Measurements from ENCODE around the gene GALP.

DNA sequence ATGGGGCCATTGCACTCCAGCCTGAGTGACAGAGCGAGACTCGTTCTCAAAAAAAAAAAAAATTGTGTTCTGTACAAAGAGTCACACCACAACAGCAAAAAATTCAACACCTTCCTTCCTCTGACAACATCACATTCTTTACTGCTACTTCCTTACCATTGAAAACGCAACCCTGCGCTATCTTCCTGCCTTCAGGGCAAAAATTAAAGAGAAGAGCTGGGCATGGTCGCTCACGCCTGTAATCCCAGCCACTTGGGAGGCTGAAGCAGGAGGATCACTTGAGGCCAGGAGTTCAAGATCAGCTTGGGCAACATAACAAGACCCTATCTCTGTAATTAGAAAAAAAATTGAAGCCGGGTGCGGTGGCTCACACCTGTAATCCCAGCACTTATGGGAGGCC is 44.2 kb upstream of the GALP start:
- TF ChIP-seq, protein P1, sequence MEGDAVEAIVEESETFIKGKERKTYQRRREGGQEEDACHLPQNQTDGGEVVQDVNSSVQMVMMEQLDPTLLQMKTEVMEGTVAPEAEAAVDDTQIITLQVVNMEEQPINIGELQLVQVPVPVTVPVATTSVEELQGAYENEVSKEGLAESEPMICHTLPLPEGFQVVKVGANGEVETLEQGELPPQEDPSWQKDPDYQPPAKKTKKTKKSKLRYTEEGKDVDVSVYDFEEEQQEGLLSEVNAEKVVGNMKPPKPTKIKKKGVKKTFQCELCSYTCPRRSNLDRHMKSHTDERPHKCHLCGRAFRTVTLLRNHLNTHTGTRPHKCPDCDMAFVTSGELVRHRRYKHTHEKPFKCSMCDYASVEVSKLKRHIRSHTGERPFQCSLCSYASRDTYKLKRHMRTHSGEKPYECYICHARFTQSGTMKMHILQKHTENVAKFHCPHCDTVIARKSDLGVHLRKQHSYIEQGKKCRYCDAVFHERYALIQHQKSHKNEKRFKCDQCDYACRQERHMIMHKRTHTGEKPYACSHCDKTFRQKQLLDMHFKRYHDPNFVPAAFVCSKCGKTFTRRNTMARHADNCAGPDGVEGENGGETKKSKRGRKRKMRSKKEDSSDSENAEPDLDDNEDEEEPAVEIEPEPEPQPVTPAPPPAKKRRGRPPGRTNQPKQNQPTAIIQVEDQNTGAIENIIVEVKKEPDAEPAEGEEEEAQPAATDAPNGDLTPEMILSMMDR (IDR thresholded peaks at IDR 0.05), result no peak
- no peak for TF ChIP-seq POLR2A (IDR thresholded peaks at IDR 0.05)

All from esophagus squamous epithelium (tissue), 4 donors.